ENCODE measurements around the gene SMAD1. TPM values are rescaled to one million over a fixed set of nuclear protein-coding genes. Genes with fewer than 3 reads are reported as not detected.

The SMAD1 gene
- total and polyA plus RNA-seq, 2 of the 4 experiments (the other 2 are of a cell fraction), result 11.6 to 17.6 TPM

DNA sequence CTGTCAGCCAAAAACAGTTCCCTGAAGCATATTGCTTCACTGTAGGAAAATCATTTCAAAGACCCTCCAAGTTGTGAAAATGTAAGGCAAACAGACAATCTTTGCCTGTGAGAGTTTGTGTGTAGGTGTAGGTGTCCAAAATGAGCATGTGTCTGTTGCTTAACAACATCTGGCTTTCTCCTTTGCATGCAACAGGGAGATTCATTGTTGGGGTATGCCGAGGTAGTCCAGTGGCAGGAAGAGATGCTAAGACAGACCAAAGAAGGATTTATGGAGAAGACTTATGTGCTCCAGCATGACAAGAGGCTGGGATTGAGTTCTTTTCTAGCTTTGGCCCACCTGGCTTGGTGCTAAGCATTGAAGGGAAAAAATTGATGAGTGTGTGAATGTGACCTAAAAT, 29.8 kb upstream of the SMAD1 start:
- no peak overlapping the region for H2BK5ac ChIP-seq (ENCODE audit: low read depth, low read length, poor library complexity, severe bottlenecking)
- intact Hi-C loops (cut with micrococcal nuclease) (no loop called here), in situ Hi-C loops (cut with MboI; ENCODE audit: low sequenced_read_pairs) (no loop called here), dilution Hi-C loops (cut with HindIII; ENCODE audit: low sequenced_read_pairs, unreplicated experiment) (no loop called here)
- no peak overlapping the region for H4K8ac ChIP-seq (ENCODE audit: low read depth in 2 of 2, low read length in 2 of 2)
- ChIA-PET POLR2A (ENCODE audit: unreplicated experiment) (no interaction called here), CTCF (interaction anchor here (0.9 kb wide), 1 partner anchor 24 kb away, joined by 3 read pairs; no protein-coding TSS in a partner anchor)
- no peaks in the 10 kb centered on the region for H3K79me1 ChIP-seq (ENCODE audit: low read depth in 1 of 2, low read length in 2 of 2)
- H3K14ac ChIP-seq (replicated peaks; ENCODE audit: low read depth, low read length), result no peak overlapping the region
- no peak overlapping the region for H4K91ac ChIP-seq (ENCODE audit: insufficient read depth, low read depth, low read length)
- H2AK9ac ChIP-seq (replicated peaks; ENCODE audit: low read depth, low read length, poor library complexity), result no peak overlapping the region
- no peak overlapping the region for H2BK15ac ChIP-seq (ENCODE audit: low read depth, low read length)
- H3K23ac ChIP-seq (ENCODE audit: low read depth, low read length), result no peak overlapping the region
- no CpG with 5 or more reads among the region's 1 CpG for WGBS, 2 experiments (ENCODE audit: extremely low coverage in 2 of 2, insufficient read length in 1 of 2)
- H2BK120ac ChIP-seq (ENCODE audit: low read depth, low read length), result no peak overlapping the region
- H4K5ac ChIP-seq (ENCODE audit: low read depth, low read length), result no peak overlapping the region
- H3K36me3 ChIP-seq (ENCODE audit: control insufficient read depth, insufficient read depth, low read length), result no peaks in the 10 kb centered on the region
- TF ChIP-seq RCOR1 (IDR thresholded peaks at IDR 0.05; ENCODE audit: insufficient replicate concordance, low read length) (no peak), RAD21 (IDR thresholded peaks at IDR 0.05; ENCODE audit: low read length) (no peak), FOS (IDR thresholded peaks at IDR 0.05; ENCODE audit: low read depth, low read length) (no peak), NFE2L2 (IDR thresholded peaks at IDR 0.05; ENCODE audit: low read depth, low read length) (no peak), MXI1 (IDR thresholded peaks at IDR 0.05; ENCODE audit: borderline replicate concordance, low read depth, low read length) (no peak), BHLHE40 (IDR thresholded peaks at IDR 0.05; ENCODE audit: low read depth, low read length) (no peak), RFX5 (IDR thresholded peaks at IDR 0.05; ENCODE audit: low read depth, low read length) (no peak), MAZ (IDR thresholded peaks at IDR 0.05; ENCODE audit: borderline replicate concordance, low read depth, low read length) (no peak), SMC3 (IDR thresholded peaks at IDR 0.05; ENCODE audit: low read depth, low read length) (no peak)
- TF ChIP-seq, protein P1, sequence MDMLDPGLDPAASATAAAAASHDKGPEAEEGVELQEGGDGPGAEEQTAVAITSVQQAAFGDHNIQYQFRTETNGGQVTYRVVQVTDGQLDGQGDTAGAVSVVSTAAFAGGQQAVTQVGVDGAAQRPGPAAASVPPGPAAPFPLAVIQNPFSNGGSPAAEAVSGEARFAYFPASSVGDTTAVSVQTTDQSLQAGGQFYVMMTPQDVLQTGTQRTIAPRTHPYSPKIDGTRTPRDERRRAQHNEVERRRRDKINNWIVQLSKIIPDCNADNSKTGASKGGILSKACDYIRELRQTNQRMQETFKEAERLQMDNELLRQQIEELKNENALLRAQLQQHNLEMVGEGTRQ (IDR thresholded peaks at IDR 0.05; ENCODE audit: low read depth, low read length), result no peak
- TF ChIP-seq, protein P2, sequence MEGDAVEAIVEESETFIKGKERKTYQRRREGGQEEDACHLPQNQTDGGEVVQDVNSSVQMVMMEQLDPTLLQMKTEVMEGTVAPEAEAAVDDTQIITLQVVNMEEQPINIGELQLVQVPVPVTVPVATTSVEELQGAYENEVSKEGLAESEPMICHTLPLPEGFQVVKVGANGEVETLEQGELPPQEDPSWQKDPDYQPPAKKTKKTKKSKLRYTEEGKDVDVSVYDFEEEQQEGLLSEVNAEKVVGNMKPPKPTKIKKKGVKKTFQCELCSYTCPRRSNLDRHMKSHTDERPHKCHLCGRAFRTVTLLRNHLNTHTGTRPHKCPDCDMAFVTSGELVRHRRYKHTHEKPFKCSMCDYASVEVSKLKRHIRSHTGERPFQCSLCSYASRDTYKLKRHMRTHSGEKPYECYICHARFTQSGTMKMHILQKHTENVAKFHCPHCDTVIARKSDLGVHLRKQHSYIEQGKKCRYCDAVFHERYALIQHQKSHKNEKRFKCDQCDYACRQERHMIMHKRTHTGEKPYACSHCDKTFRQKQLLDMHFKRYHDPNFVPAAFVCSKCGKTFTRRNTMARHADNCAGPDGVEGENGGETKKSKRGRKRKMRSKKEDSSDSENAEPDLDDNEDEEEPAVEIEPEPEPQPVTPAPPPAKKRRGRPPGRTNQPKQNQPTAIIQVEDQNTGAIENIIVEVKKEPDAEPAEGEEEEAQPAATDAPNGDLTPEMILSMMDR (conservative IDR thresholded peaks at IDR 0.05; ENCODE audit: low read depth, low read length), result no peak
- TF ChIP-seq, protein P3, sequence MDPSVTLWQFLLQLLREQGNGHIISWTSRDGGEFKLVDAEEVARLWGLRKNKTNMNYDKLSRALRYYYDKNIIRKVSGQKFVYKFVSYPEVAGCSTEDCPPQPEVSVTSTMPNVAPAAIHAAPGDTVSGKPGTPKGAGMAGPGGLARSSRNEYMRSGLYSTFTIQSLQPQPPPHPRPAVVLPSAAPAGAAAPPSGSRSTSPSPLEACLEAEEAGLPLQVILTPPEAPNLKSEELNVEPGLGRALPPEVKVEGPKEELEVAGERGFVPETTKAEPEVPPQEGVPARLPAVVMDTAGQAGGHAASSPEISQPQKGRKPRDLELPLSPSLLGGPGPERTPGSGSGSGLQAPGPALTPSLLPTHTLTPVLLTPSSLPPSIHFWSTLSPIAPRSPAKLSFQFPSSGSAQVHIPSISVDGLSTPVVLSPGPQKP (IDR thresholded peaks at IDR 0.05; ENCODE audit: borderline replicate concordance, low read depth, low read length), result no peak
- no peak overlapping the region for H2AK5ac ChIP-seq (ENCODE audit: low read depth, low read length)
- H3K9me1 ChIP-seq (ENCODE audit: insufficient read depth, low read length), result 0 out of 2 replicates have a peak, but pooled peaks cover 2% of the 10 kb centered on the region
- H3K27ac ChIP-seq (ENCODE audit: insufficient read depth, low read length), result no peak overlapping the region
- no peak overlapping the region for H3K18ac ChIP-seq (ENCODE audit: low read depth, low read length)
- no peak overlapping the region for H2BK20ac ChIP-seq (ENCODE audit: low read depth, low read length)
- no peak overlapping the region for H3K4me3 ChIP-seq (ENCODE audit: insufficient read depth, low read depth, low read length)
- H3K27me3 ChIP-seq (ENCODE audit: control insufficient read depth, insufficient read depth, low read length), result no peaks in the 10 kb centered on the region
- no peak overlapping the region for H3K9ac ChIP-seq (ENCODE audit: low read depth, low read length)
- no peak overlapping the region for H3K56ac ChIP-seq (ENCODE audit: extremely low read depth, insufficient read depth, low read length)
- BruUV-seq (replicated peaks), result no TSS peak
- no peak overlapping the region for H3K4me2 ChIP-seq (ENCODE audit: low read depth, low read length)
- no peak overlapping the region for H2AFZ ChIP-seq (replicated peaks; ENCODE audit: low read length, poor library complexity)
- H3K9me3 ChIP-seq (ENCODE audit: control insufficient read depth, insufficient read depth, low read length), result no peaks in the 10 kb centered on the region
- H3K4ac ChIP-seq (ENCODE audit: low read depth, low read length), result no peak overlapping the region
- H3K4me1 ChIP-seq (ENCODE audit: control insufficient read depth, insufficient read depth, low read length), result no peaks in the 10 kb centered on the region
- no peak for DNase-seq
- H4K20me1 ChIP-seq (ENCODE audit: insufficient read depth, low read length), result no peaks in the 10 kb centered on the region
- no peak for ATAC-seq (ENCODE audit: low read depth)
